HG03135 (cell line): ENCODE measurements around the gene MYO1F.

Experiments
- ATAC-seq: cut with Tn5 transposase; IDR thresholded peaks from one replicate; pipeline ENCODE4 v1.9.1; 2021; ENCODE audit warnings: mild to moderate bottlenecking, moderate library complexity; ENCODE audit not compliant: unreplicated experiment

Gene MYO1F

DNA sequence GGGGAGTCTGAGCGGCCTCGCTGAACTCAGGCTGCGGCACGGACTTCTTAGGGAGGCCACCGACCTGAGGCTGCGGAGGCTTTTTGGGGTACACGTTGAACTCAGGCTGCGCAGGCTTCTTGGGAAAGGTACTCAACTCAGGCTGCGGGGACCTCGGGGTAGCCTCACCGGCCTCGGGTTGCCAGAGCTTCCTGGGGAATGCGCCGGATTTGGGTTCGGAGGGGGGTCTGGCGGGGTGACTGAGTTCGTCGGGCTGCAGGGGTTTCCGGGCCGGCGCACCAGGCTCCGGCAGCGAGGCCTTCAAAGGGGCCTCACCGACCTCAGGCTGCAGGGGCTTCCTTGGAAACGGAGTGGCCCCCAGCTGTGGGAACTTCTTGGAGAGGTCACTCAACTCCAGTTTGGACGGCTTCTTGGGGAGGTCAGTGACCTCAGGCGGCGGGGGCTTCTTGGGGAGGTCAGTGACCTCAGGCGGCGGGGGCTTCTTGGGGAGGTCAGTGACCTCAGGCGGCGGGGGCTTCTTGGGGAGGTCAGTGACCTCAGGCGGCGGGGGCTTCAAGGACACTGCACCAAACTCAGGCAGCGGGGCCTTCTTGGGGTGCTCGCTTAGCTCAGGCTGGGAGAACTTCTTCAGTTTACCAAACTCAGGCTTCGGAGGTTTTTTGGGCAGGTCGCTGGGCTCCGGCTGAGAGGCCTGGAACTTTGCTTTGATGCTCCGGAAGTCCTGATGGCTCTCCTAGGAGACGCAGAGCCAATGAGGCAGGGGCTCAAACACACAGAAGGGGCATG is 78.0 kb downstream of the MYO1F start:
- no peak for ATAC-seq

GRCh38 chr19:8498295-8498694 is 78.9 kb downstream of the MYO1F start:
- no peak for ATAC-seq

- no peak for ATAC-seq
Observed at GRCh38 chr19:8494158-8494557, 83.1 kb downstream of the MYO1F start.

GRCh38 chr19:8491574-8491973 is 85.7 kb downstream of the MYO1F start:
- ATAC-seq, result no peak

GRCh38 chr19:8490873-8491272 is 86.4 kb downstream of the MYO1F start:
- no peak for ATAC-seq

GRCh38 chr19:8490395-8490760 is 86.9 kb downstream of the MYO1F start:
- no peak for ATAC-seq

DNA sequence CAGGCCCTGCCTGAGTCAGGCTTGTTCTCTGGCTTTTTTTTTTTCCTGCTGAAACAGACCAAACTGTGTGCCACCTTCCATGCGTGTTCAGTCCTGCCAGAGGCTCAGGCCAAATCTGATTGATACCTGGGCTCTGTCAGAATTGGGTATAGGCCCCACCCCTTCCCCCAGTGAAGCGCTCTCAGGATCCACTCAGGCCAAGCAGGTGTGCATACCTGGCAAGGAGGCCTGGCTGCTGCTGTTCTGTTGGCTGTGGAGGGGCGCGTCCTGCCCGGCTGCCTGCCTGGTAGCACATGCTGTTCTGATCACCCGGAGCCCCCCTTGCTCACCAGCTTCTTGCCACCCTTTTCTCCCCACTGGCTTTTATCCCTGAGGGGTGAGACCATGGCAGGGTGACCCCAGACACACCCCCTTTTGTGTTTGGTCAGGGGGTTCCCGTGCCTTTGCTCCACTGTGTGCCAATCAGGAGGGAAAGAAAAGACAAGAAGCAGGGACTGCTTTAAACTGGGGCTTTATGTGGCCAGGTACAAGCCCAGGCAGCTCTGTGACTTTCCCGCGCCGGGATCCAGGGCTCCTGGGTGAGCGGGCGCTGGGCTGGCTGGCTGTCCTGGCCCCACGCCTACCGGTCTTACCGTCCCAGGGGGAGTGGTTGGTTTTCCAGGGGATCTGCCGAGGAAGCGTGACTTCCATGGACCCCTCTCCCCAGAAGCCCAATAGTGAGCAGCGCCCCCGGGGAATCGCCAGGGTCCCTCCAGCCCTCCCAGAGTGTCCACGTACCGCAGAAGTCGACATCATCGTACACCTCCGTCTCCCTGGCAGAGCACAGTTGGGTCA is 87.5 kb downstream of the MYO1F start:
- ATAC-seq, result no peak

DNA sequence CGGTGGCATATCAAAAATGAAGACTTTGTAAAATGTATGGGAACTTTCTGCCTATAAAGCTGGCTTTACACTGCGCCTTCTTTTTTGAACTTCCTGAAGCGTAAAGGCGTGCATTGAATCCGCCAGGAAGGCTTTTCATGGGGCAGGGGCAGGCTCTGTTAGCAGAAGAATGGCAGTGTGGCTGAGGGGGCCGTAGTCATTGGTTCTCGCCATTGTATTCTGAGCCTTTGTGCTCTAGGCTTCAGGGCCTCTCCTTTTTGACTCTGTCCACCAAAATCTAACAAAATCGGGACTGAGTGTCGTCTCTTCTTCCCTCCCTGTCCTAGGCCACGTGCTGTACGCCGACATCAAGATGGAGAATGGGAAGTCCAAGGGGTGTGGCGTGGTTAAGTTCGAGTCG is 88.9 kb downstream of the MYO1F start:
- ATAC-seq, result no peak

GRCh38 chr19:8487137-8487851 is 89.9 kb downstream of the MYO1F start:
- ATAC-seq, result peak; percentile 57

DNA sequence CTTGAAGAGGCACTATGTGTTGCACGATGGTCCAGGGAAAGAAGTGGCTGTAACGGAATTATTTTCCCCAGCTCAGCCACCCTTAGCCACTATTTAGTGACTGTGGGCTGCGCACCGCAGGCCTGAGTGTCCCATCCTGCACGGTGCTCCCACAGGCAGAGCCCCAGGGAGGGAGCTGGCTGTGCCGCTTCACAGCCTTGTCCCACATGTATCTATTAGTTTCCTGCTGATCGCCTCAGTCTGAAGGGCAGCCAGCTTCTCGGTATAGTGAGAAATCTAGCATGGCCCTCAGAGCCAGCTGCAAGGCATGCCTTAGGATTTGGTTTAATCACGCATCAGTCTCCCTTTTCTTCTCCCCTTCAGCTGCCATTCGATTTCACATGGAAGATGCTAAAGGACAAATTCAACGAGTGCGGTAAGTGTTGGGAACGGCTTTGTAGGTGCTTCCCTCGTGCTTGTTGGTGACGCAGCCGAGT is 90.5 kb downstream of the MYO1F start:
- no peak for ATAC-seq

GRCh38 chr19:8485561-8486371 is 91.5 kb downstream of the MYO1F start:
- ATAC-seq, result no peak

DNA sequence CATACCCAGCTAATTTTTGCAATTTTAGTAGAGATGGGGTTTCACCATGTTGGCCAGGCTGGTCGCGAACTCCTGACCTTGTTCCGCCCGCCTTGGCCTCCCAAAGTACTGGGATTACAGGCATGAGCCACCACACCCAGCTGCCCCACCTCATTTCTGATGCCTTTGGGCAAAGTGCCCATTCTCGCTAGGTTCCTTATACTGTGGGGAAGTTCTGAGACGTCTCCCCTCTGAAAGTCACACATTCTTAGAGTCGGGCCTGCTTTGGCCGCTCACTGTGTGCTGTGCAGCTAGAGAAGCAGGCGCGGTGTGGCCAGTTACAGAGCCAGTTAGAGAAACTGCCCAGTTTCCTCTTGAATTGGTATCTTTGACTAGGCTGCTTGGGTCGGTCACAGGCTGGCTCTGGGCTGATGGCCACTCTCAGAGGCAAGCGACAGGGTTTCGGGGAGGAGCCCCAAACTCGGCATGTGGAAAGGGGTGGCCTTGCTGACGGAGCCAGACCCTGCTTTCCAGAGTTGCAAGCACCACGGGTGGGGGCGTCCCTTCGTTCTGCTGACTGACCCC is 92.8 kb downstream of the MYO1F start:
- no peak for ATAC-seq

DNA sequence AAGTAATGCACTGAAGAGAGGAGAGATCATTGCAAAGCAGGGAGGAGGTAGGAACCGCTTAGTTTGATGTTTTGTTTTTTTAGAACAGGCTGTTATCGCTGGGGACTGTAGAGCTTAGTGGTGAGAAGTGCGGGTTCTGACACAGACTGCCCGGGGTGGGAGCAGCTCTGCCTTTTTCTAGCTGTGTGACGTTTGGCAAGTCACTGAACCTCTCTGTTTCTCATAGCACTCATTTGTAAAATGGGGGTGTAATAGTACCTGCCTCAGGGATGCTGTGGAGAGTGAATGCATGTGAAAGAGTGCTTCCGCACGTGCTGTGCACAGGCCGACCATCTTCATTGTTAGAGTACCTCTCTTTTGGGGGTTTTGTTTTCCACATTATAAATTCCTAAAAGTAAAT is 94.1 kb downstream of the MYO1F start:
- ATAC-seq, result no peak

DNA sequence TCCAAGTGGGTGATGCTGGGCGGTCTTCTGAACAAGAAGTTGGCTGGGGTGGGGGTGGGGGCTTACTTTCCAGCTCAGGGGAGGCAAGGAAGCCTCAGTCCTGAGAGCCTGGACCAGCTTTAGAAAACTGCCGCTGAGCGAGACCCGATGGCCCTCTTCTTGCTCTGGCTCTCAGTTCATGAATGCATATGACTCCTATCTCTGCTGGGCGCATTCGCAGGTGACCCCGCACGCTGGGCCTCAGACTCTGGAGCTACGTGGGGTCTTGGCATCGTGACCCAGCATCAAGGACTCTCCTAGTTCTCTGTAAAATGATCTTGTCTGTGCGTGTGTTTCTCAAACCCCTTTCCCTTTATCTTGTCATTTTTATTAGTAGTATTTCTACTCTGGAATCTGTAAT is 94.5 kb downstream of the MYO1F start:
- ATAC-seq, result no peak

GRCh38 chr19:8481616-8482015 is 95.6 kb downstream of the MYO1F start:
- no peak for ATAC-seq

DNA sequence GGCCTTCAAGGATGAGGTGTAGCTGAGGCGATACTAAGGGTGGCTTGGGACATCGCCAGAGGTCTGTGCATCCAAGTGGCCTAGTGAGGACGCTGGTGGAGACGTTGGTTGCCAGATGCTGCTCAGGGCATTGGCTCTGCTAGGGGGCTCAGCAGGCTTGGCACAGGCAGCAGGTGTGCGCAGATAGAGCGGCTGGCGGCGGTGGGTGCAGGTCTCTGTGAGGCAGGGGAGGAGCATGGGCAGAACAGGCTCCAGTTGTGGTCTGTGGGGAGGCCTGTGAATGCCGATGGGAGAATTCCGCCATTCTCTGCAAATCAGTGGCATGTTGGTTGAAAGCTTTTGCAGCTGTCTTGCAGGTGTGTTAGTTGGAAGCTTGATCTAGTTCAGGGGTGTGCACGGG is 96.0 kb downstream of the MYO1F start:
- no peak for ATAC-seq

- no peak for ATAC-seq
Observed at GRCh38 chr19:8478598-8478997, 98.6 kb downstream of the MYO1F start.

- no peak for ATAC-seq
Observed at GRCh38 chr19:8477889-8478288, 99.4 kb downstream of the MYO1F start.

GRCh38 chr19:8476524-8476923 is 100.7 kb downstream of the MYO1F start:
- no peak for ATAC-seq

DNA sequence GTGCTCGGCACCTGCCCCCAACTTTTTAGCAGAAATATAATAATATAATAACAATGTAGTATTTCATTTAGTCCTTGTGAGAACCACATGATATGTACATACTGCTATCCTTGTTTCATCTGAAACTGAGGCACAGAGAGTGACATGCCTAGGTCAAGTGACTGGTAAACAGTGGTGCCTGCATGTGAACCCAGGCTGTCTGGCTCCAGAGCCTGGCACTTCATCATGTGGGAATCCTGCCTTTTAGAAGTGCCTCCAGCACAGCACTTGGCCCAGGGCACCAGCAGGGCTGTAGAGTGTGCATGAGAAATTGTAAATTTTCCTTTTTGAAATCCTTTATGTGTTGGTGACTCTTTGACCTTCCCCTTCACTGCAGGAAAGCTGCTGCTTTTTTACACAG is 102.2 kb downstream of the MYO1F start:
- ATAC-seq, result no peak
